MCF 10A (cell line): ENCODE measurements around the gene RAP2C. TPM values are rescaled to one million over a fixed set of nuclear protein-coding genes. Genes with fewer than 3 reads are reported as not detected.

Source experiments
- BruUV-seq: library from RNA; stranded (reverse); fragments of 400-500 nt; replicated peaks from 2 replicates; lab custom pipeline; 2021; lab: Mats Ljungman, UMichigan
- CTCF ChIA-PET: fragments of 300-600 bp; sonication (Branson Sonifier 250); formaldehyde crosslinking; extraction: SDS; loops from one replicate; lab custom pipeline; 2021; ENCODE audit warnings: antibody characterized with exemption, inconsistent platforms; lab: Yijun Ruan, JAX
- POLR2A ChIA-PET: fragments of 300-600, 350-650 bp; sonication (Branson Sonifier 250); formaldehyde crosslinking; extraction: SDS; loops from one replicate; lab custom pipeline; 2020; ENCODE audit warnings: antibody characterized with exemption, inconsistent platforms; lab: Yijun Ruan, JAX
- DNase-seq: peaks from one replicate; pipeline ENCODE4 v3.0.0-alpha.2; 2018; ENCODE audit not compliant: unreplicated experiment
- H3K27ac Mint-ChIP-seq: one replicate; pipeline ENCODE4 v1.8.0; 2022; ENCODE audit warnings: mild to moderate bottlenecking, low read depth, mixed read lengths; ENCODE audit not compliant: unreplicated experiment
- H3K27me3 Mint-ChIP-seq: one replicate; pipeline ENCODE4 v1.8.0; 2022; ENCODE audit warnings: mixed read lengths; ENCODE audit not compliant: insufficient read depth, unreplicated experiment
- H3K36me3 Mint-ChIP-seq: one replicate; pipeline ENCODE4 v1.8.0; 2022; ENCODE audit warnings: mild to moderate bottlenecking, moderate library complexity, mixed read lengths; ENCODE audit not compliant: insufficient read depth, unreplicated experiment
- H3K4me1 Mint-ChIP-seq: one replicate; pipeline ENCODE4 v1.8.0; 2022; ENCODE audit warnings: mixed read lengths; ENCODE audit not compliant: insufficient read depth, unreplicated experiment
- H3K4me3 Mint-ChIP-seq: one replicate; pipeline ENCODE4 v1.8.0; 2022; ENCODE audit warnings: mild to moderate bottlenecking, moderate library complexity, mixed read lengths; ENCODE audit not compliant: unreplicated experiment
- H3K9me3 Mint-ChIP-seq: one replicate; pipeline ENCODE4 v1.8.0; 2022; ENCODE audit warnings: mixed read lengths; ENCODE audit not compliant: unreplicated experiment
- CTCF ChIP-seq: fragments of 200-600 bp; IDR thresholded peaks from one replicate; pipeline ENCODE4 v1.8.0; 2022; ENCODE audit warnings: antibody characterized with exemption, mild to moderate bottlenecking; ENCODE audit not compliant: unreplicated experiment
- intact Hi-C: fragments of 100-400 bp; cut with micrococcal nuclease; formaldehyde crosslinking; loops from 2 replicates; pipeline ENCODE4 v1.14.1; 2022
- total RNA-seq: library from RNA; stranded (reverse); gene quantifications from 2 replicates; pipeline ENCODE4 v1.2.3, GENCODE V29; 2022

Gene RAP2C
- total RNA-seq, 1 experiment from 2014 or later, result 37.0 TPM

- no peak for TF ChIP-seq CTCF
- H3K9me3 Mint-ChIP-seq, result no peaks in the 10 kb centered on the region
- ChIA-PET CTCF (no interaction called here), POLR2A (no interaction called here)
- no peak for DNase-seq
- no peaks in the 10 kb centered on the region for H3K4me1 Mint-ChIP-seq
- H3K4me3 Mint-ChIP-seq, result no peak overlapping the region
- no peak overlapping the region for H3K27ac Mint-ChIP-seq
- intact Hi-C loops, result no loop called here
- BruUV-seq, result no TSS peak
- H3K27me3 Mint-ChIP-seq, result peaks cover 57% of the 10 kb centered on the region
- H3K36me3 Mint-ChIP-seq, result no peaks in the 10 kb centered on the region
Observed at GRCh38 chrX:132187451-132187850, 31.8 kb downstream of the RAP2C start.

- Mint-ChIP-seq H3K4me1 (peaks cover 8% of the 10 kb centered on the region), H3K36me3 (no peaks in the 10 kb centered on the region), H3K27ac (no peak overlapping the region), H3K27me3 (peaks cover 83% of the 10 kb centered on the region), H3K4me3 (no peak overlapping the region), H3K9me3 (no peaks in the 10 kb centered on the region)
- BruUV-seq, result no TSS peak
- DNase-seq, result peak; percentile 27
- no peak for TF ChIP-seq CTCF
- ChIA-PET CTCF (no interaction called here), POLR2A (interaction anchor here (0.7 kb wide), 2 partner anchors 32 to 350 kb away, joined by 3 read pairs; no protein-coding TSS in a partner anchor)
- intact Hi-C loops, result no loop called here
Observed at GRCh38 chrX:132184871-132185270, 34.4 kb downstream of the RAP2C start.

GRCh38 chrX:132181364-132181763, 37.9 kb downstream of the RAP2C start:
- no peaks in the 10 kb centered on the region for H3K9me3 Mint-ChIP-seq
- peaks cover 48% of the 10 kb centered on the region for H3K27me3 Mint-ChIP-seq
- no TSS peak for BruUV-seq
- H3K4me3 Mint-ChIP-seq, result no peak overlapping the region
- peak; percentile 89 for DNase-seq
- POLR2A ChIA-PET, result interaction anchor here (0.6 to 1.6 kb wide), 3 partner anchors 20 to 37 kb away, joined by 3 to 5 read pairs (median 3); no protein-coding TSS in a partner anchor
- no peak for TF ChIP-seq CTCF
- peaks cover 8% of the 10 kb centered on the region for H3K4me1 Mint-ChIP-seq
- no peak overlapping the region for H3K27ac Mint-ChIP-seq
- no peaks in the 10 kb centered on the region for H3K36me3 Mint-ChIP-seq
- CTCF ChIA-PET, result no interaction called here
- intact Hi-C loops, result no loop called here

- Mint-ChIP-seq H3K4me3 (no peak overlapping the region), H3K36me3 (no peaks in the 10 kb centered on the region), H3K27ac (no peak overlapping the region), H3K9me3 (no peaks in the 10 kb centered on the region), H3K27me3 (peaks cover 44% of the 10 kb centered on the region), H3K4me1 (peaks cover 8% of the 10 kb centered on the region)
- ChIA-PET CTCF (no interaction called here), POLR2A (interaction anchor here (0.6 to 1.6 kb wide), 2 partner anchors 35 to 38 kb away, joined by 3 read pairs; no protein-coding TSS in a partner anchor)
- no TSS peak for BruUV-seq
- no peak for DNase-seq
- intact Hi-C loops, result no loop called here
- no peak for TF ChIP-seq CTCF
Observed at GRCh38 chrX:132180929-132181328, 38.3 kb downstream of the RAP2C start.
